H9 (cell line): ENCODE measurements around the gene PLEKHD1. TPM values are rescaled to one million over a fixed set of nuclear protein-coding genes. Genes with fewer than 3 reads are reported as not detected.

Source experiments
- DNase-seq: peaks from one replicate; pipeline ENCODE4 v3.0.0-alpha.2; 2017
- H2AFZ ChIP-seq: one replicate; pipeline ENCODE4 v1.6.1; 2013; ENCODE audit warnings: mild to moderate bottlenecking, low read length, control low read depth, moderate library complexity
- H2AK5ac ChIP-seq: 2 replicates; pipeline ENCODE4 v1.6.1; 2013; ENCODE audit warnings: low read length, control low read depth, mixed read lengths; ENCODE audit not compliant: insufficient read length
- H2BK120ac ChIP-seq: one replicate; pipeline ENCODE4 v1.6.1; 2013; ENCODE audit warnings: low read depth, mild to moderate bottlenecking, low read length, control low read depth, inconsistent platforms; ENCODE audit not compliant: poor library complexity, severe bottlenecking
- H2BK12ac ChIP-seq: 2 replicates; pipeline ENCODE4 v1.6.1; 2013; ENCODE audit warnings: low read length, control low read depth, mixed read lengths, low read depth; ENCODE audit not compliant: insufficient read length
- H2BK15ac ChIP-seq: 2 replicates; pipeline ENCODE4 v1.6.1; 2013; ENCODE audit warnings: low read depth, low read length, control low read depth
- H2BK20ac ChIP-seq: one replicate; pipeline ENCODE4 v1.6.1; 2013; ENCODE audit warnings: low read depth, mild to moderate bottlenecking, low read length, control low read depth, inconsistent platforms; ENCODE audit not compliant: poor library complexity, severe bottlenecking
- H2BK5ac ChIP-seq: 2 replicates; pipeline ENCODE4 v1.6.1; 2013; ENCODE audit warnings: low read length, control low read depth, mixed read lengths; ENCODE audit not compliant: insufficient read length
- H3K14ac ChIP-seq: 2 replicates; pipeline ENCODE4 v1.6.1; 2013; ENCODE audit warnings: low read length, control low read depth; ENCODE audit not compliant: insufficient read depth
- H3K18ac ChIP-seq: 2 replicates; pipeline ENCODE4 v1.6.1; 2013; ENCODE audit warnings: low read depth, mild to moderate bottlenecking, mixed read lengths, low read length, control low read depth; ENCODE audit not compliant: insufficient read length
- H3K23ac ChIP-seq: 2 replicates; pipeline ENCODE4 v1.6.1; 2013; ENCODE audit warnings: low read length, control low read depth, mixed read lengths, low read depth; ENCODE audit not compliant: insufficient read length
- H3K23me2 ChIP-seq: 2 replicates; pipeline ENCODE4 v1.6.1; 2013; ENCODE audit warnings: low read depth, mild to moderate bottlenecking, mixed read lengths, low read length, control low read depth; ENCODE audit not compliant: insufficient read length, poor library complexity, severe bottlenecking
- H3K27ac ChIP-seq: 2 replicates; pipeline ENCODE4 v1.5.1; 2013; ENCODE audit warnings: low read length, control low read depth, mixed read lengths, low read depth; ENCODE audit not compliant: insufficient read length
- H3K27me3 ChIP-seq: 2 replicates; pipeline ENCODE4 v1.6.1; 2013; ENCODE audit warnings: low read length, control low read depth, inconsistent platforms; ENCODE audit not compliant: insufficient read depth
- H3K4ac ChIP-seq: 2 replicates; pipeline ENCODE4 v1.6.1; 2013; ENCODE audit warnings: low read depth, mild to moderate bottlenecking, control low read depth, inconsistent platforms, low read length, moderate library complexity
- H3K4me1 ChIP-seq: 2 replicates; pipeline ENCODE4 v1.6.1; 2013; ENCODE audit warnings: low read length, control low read depth, inconsistent platforms; ENCODE audit not compliant: insufficient read depth
- H3K4me2 ChIP-seq: 2 replicates; pipeline ENCODE4 v1.6.1; 2013; ENCODE audit warnings: low read length, control low read depth, mixed read lengths; ENCODE audit not compliant: insufficient read length, insufficient read depth
- H3K56ac ChIP-seq: 2 replicates; pipeline ENCODE4 v1.6.1; 2013; ENCODE audit warnings: low read depth, mild to moderate bottlenecking, mixed read lengths, low read length, control low read depth; ENCODE audit not compliant: insufficient read length
- H3K79me1 ChIP-seq: 2 replicates; pipeline ENCODE4 v1.6.1; 2013; ENCODE audit warnings: low read depth, mild to moderate bottlenecking, moderate library complexity, low read length, control low read depth, inconsistent platforms; ENCODE audit not compliant: insufficient read depth, poor library complexity, severe bottlenecking
- H3K79me2 ChIP-seq: 2 replicates; pipeline ENCODE4 v1.6.1; 2013; ENCODE audit warnings: low read length, control low read depth, inconsistent platforms; ENCODE audit not compliant: insufficient read depth
- H3K9ac ChIP-seq: 2 replicates; pipeline ENCODE4 v1.6.1; 2013; ENCODE audit warnings: low read length, control low read depth, mixed read lengths; ENCODE audit not compliant: insufficient read length; ENCODE audit errors: extremely low read depth
- H3K9me3 ChIP-seq: one replicate; pipeline ENCODE4 v1.6.1; 2013; ENCODE audit warnings: low read depth, low read length, inconsistent platforms; ENCODE audit not compliant: control insufficient read depth
- H3T11ph ChIP-seq: one replicate; pipeline ENCODE4 v1.6.1; 2013; ENCODE audit warnings: mild to moderate bottlenecking, low read length, control low read depth, inconsistent platforms
- H4K20me1 ChIP-seq: one replicate; pipeline ENCODE4 v1.6.1; 2013; ENCODE audit not compliant: control insufficient read depth, insufficient read length, insufficient read depth
- H4K5ac ChIP-seq: 2 replicates; pipeline ENCODE4 v1.6.1; 2013; ENCODE audit warnings: low read depth, mild to moderate bottlenecking, mixed read lengths, low read length, control low read depth; ENCODE audit not compliant: insufficient read length
- H4K8ac ChIP-seq: replicated peaks from 2 replicates; pipeline ENCODE4 v1.6.1; 2013; ENCODE audit warnings: low read length, control low read depth, mixed read lengths, low read depth; ENCODE audit not compliant: insufficient read length
- H4K91ac ChIP-seq: 2 replicates; pipeline ENCODE4 v1.6.1; 2013; ENCODE audit warnings: low read depth, mild to moderate bottlenecking, moderate library complexity, mixed read lengths, low read length, control low read depth; ENCODE audit not compliant: insufficient read length
- H3K27ac Mint-ChIP-seq, 3 experiments: 2 replicates in 2 of 3; 3 replicates in 1 of 3; pipeline ENCODE4 v1.8.0; 2020 to 2021; ENCODE audit warnings: mixed read lengths in 3 of 3, mild to moderate bottlenecking in 1 of 3, moderate library complexity in 1 of 3
- H3K27me3 Mint-ChIP-seq: 2 replicates; pipeline ENCODE4 v1.8.0; 2021; ENCODE audit warnings: low read depth, mild to moderate bottlenecking, moderate library complexity, mixed read lengths
- H3K36me3 Mint-ChIP-seq, 3 experiments: 2 replicates in 2 of 3; 3 replicates in 1 of 3; pipeline ENCODE4 v1.8.0; 2020 to 2021; ENCODE audit warnings: low read depth in 3 of 3, mixed read lengths in 3 of 3; ENCODE audit not compliant: insufficient read depth in 1 of 3
- H3K4me1 Mint-ChIP-seq, 2 experiments: 2 replicates each; pipeline ENCODE4 v1.8.0; 2020; ENCODE audit warnings: mixed read lengths in 2 of 2
- H3K4me3 Mint-ChIP-seq, 2 experiments: 2 replicates in 1 of 2; 3 replicates in 1 of 2; pipeline ENCODE4 v1.8.0; 2020 to 2021; ENCODE audit warnings: mild to moderate bottlenecking in 2 of 2, mixed read lengths in 2 of 2, moderate library complexity in 1 of 2
- H3K9me3 Mint-ChIP-seq, 2 experiments: 2 replicates in 1 of 2; 3 replicates in 1 of 2; pipeline ENCODE4 v1.8.0; 2020; ENCODE audit warnings: mild to moderate bottlenecking in 2 of 2, mixed read lengths in 2 of 2, moderate library complexity in 1 of 2
- WGBS: extraction: QIAGEN DNeasy Blood & Tissue Kit; methylation state at CpG from one replicate; pipeline ENCODE4 v1.1.7; 2013; ENCODE audit warnings: missing lambda C conversion rate, low lambda C conversion rate, mixed read lengths; ENCODE audit not compliant: insufficient read length; ENCODE audit errors: extremely low coverage; 5-methylcytosine and 5-hydroxymethylcytosine counted together
- total RNA-seq: library from RNA; stranded (reverse); gene quantifications from 2 replicates; pipeline ENCODE4 v1.2.1, GENCODE V29; 2021
- TF ChIP-seq, protein P1 (sequence below): fragments of 200-600 bp; sonication (generic); conservative IDR thresholded peaks from 3 replicates; pipeline ENCODE4 v1.8.0; 2021; ENCODE audit warnings: antibody characterized with exemption, mild to moderate bottlenecking

Gene PLEKHD1
- total RNA-seq, 1 experiment from 2014 or later, result 0.37 TPM

DNA sequence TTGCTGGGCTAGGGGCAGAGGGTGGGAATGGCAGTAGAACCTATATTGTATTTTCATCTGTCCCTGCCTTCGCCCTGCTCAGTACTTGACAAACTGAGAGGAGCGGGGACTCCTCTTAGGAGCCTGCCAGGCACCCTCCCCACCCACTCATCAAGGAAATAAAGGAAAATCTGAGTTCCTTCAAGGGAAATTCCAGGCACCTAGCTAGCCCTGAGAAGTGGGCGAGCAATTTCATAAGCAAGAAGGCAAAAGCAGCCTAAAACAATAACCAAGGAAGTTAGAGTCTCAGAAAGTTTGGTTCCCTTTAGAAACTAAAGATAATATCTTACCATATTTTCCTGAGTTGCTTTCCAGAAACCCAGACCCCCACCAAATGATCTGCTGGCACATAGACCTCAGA lies 10.6 kb upstream of the PLEKHD1 start:
- H3K79me2 ChIP-seq, result no peaks in the 10 kb centered on the region
- TF ChIP-seq, protein P1, sequence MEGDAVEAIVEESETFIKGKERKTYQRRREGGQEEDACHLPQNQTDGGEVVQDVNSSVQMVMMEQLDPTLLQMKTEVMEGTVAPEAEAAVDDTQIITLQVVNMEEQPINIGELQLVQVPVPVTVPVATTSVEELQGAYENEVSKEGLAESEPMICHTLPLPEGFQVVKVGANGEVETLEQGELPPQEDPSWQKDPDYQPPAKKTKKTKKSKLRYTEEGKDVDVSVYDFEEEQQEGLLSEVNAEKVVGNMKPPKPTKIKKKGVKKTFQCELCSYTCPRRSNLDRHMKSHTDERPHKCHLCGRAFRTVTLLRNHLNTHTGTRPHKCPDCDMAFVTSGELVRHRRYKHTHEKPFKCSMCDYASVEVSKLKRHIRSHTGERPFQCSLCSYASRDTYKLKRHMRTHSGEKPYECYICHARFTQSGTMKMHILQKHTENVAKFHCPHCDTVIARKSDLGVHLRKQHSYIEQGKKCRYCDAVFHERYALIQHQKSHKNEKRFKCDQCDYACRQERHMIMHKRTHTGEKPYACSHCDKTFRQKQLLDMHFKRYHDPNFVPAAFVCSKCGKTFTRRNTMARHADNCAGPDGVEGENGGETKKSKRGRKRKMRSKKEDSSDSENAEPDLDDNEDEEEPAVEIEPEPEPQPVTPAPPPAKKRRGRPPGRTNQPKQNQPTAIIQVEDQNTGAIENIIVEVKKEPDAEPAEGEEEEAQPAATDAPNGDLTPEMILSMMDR, result no peak
- H3K4me1 Mint-ChIP-seq, result 0 out of 4 replicates have a peak, but pooled peaks cover 0 to 5% of the 10 kb centered on the region in 2 experiments

More for the DNA sequence above, 10.6 kb upstream of the PLEKHD1 start:
- Histone ChIP-seq H4K8ac (no peak overlapping the region), H2BK120ac (no peak overlapping the region), H3T11ph (no peak overlapping the region), H3K9ac (no peak overlapping the region), H3K9me3 (no peaks in the 10 kb centered on the region), H3K4me2 (no peak overlapping the region), H3K18ac (no peak overlapping the region), H3K56ac (no peak overlapping the region), H4K91ac (no peak overlapping the region), H3K23ac (no peak overlapping the region), H2BK5ac (no peak overlapping the region), H2BK20ac (no peak overlapping the region), H4K20me1 (no peaks in the 10 kb centered on the region), H4K5ac (no peak overlapping the region), H2AFZ (no peak overlapping the region), H3K79me1 (no peaks in the 10 kb centered on the region), H3K27ac (no peak overlapping the region), H3K27me3 (no peaks in the 10 kb centered on the region), H3K4me1 (no peaks in the 10 kb centered on the region), H2AK5ac (no peak overlapping the region), H2BK15ac (no peak overlapping the region), H2BK12ac (no peak overlapping the region), H3K4ac (no peak overlapping the region), H3K14ac (no peak overlapping the region), H3K23me2 (no peaks in the 10 kb centered on the region)
- Mint-ChIP-seq H3K4me3 (no peak overlapping the region), H3K27me3 (peaks cover 15% of the 10 kb centered on the region), H3K36me3 (peaks cover 0 to 9% (median 6%) of the 10 kb centered on the region in 3 experiments; a peak in 4 of 7 replicates), H3K27ac (no peak overlapping the region; a peak in 1 of 7 replicates), H3K9me3 (peaks cover 3 to 5% of the 10 kb centered on the region in 2 experiments; a peak in 2 of 5 replicates)
- no peak for DNase-seq
- WGBS, result no CpG with 5 or more reads among the region's 3 CpGs
